ENCODE results near the gene COLEC12.

The COLEC12 gene

DNA sequence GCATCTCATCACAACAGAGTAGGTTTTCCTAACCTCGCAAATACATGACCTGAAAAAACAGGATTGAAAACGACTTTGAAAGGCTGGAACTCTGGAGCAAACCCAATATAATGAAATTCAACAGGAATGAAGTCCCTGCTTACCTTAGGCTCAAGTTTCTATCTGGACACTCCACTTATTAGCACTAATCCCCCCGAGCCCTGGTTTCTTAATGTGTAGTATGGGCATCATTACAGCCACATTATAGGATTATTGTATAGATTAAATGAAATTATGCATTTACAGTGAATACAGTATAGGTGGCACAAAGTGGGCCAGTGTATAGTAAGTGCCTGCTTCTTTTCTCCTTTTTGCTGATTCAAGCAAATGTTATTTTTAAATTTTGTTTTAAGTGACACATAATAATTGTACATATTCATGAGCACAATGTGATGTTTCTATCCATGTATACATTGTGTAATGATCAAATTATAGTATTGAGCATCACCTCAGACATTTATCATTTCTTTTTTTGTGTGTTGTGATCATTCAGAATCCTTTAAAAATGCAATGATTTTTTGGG is 118.0 kb downstream of the COLEC12 start:
- no peak for DNase-seq
- Histone ChIP-seq H3K27me3 (replicated peaks in 2 of 5; ENCODE audit: control insufficient read depth in 4 of 5, insufficient read depth in 5 of 5, low read length in 4 of 5) (peaks cover 0 to 4% (median 0%) of the 10 kb centered on the region in 5 experiments), H3K4me1 (ENCODE audit: control extremely low read depth in 1 of 4, control insufficient read depth in 4 of 4, insufficient read depth in 4 of 4, low read length in 3 of 4) (peaks cover 0 to 5% (median 2%) of the 10 kb centered on the region in 4 experiments), H3K27ac (ENCODE audit: insufficient read depth in 1 of 2, low read depth in 1 of 2, low read length in 2 of 2, poor library complexity in 1 of 2, severe bottlenecking in 2 of 2) (no peak overlapping the region), H3K4me3 (ENCODE audit: control insufficient read depth in 1 of 7, extremely low read depth in 1 of 7, insufficient read depth in 4 of 7, low read depth in 2 of 7, low read length in 6 of 7) (no peak overlapping the region), H3K36me3 (ENCODE audit: control insufficient read depth in 4 of 4, insufficient read depth in 4 of 4, low read length in 3 of 4) (no peaks in the 10 kb centered on the region), H3K9me3 (ENCODE audit: control extremely low read depth in 1 of 5, control insufficient read depth in 4 of 5, insufficient read depth in 2 of 5, low read depth in 1 of 5, low read length in 4 of 5) (peaks cover 0 to 4% (median 0%) of the 10 kb centered on the region in 5 experiments)
- POLR2A ChIA-PET = no interaction called here
- CTCF ChIA-PET = no interaction called here
- no CpG with 5 or more reads among the region's 3 CpGs for WGBS (ENCODE audit: insufficient coverage)

DNA sequence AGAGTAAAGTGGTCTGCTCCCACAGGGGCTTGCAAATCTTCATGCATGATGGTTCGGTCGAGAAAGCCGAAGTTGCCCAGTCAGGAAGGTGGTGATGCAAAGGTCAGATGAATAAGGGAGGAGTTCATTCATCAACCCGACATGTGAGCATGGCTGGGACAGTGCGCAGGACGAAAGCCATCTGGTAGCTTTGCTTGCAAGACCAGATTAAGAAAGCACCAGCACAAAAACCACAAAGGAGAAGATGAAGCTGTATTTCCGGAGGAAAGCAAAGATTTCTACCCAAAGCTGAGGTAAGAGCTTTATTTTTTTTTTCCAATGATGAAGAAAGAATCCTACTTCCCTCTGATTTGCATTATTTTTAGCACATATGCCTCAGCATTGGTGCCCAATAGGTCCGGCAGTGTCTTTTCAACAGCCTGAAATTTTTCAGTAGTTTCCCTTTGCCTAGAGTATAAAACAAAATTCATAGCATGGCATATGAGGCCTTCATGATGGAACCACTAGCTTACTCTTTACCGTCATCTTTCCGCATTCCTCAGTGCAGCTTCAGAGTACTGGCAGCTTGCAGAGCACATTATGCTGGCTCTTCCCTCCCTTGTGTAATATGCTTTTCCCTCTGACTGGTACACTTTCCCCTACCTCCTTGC is 120.7 kb downstream of the COLEC12 start:
- no peak overlapping the region for H3K4me3 ChIP-seq (ENCODE audit: control insufficient read depth in 1 of 7, extremely low read depth in 1 of 7, insufficient read depth in 4 of 7, low read depth in 2 of 7, low read length in 6 of 7)
- no peak overlapping the region for H3K27ac ChIP-seq (ENCODE audit: insufficient read depth in 1 of 2, low read depth in 1 of 2, low read length in 2 of 2, poor library complexity in 1 of 2, severe bottlenecking in 2 of 2)
- ChIA-PET CTCF (no interaction called here), POLR2A (no interaction called here)
- peaks cover 0 to 4% (median 0%) of the 10 kb centered on the region in 5 experiments for H3K27me3 ChIP-seq (replicated peaks in 2 of 5; ENCODE audit: control insufficient read depth in 4 of 5, insufficient read depth in 5 of 5, low read length in 4 of 5)
- 72% methylated on average over 9 of the region's 10 CpGs for WGBS (ENCODE audit: insufficient coverage)
- peaks cover 0 to 4% (median 0%) of the 10 kb centered on the region in 5 experiments for H3K9me3 ChIP-seq (ENCODE audit: control extremely low read depth in 1 of 5, control insufficient read depth in 4 of 5, insufficient read depth in 2 of 5, low read depth in 1 of 5, low read length in 4 of 5)
- no peaks in the 10 kb centered on the region for H3K36me3 ChIP-seq (ENCODE audit: control insufficient read depth in 4 of 4, insufficient read depth in 4 of 4, low read length in 3 of 4)
- H3K4me1 ChIP-seq (ENCODE audit: control extremely low read depth in 1 of 4, control insufficient read depth in 4 of 4, insufficient read depth in 4 of 4, low read length in 3 of 4) = peaks cover 0 to 15% (median 4%) of the 10 kb centered on the region in 4 experiments
- peak in 2 of 3 donors; percentile 46 to 49 for DNase-seq

DNA sequence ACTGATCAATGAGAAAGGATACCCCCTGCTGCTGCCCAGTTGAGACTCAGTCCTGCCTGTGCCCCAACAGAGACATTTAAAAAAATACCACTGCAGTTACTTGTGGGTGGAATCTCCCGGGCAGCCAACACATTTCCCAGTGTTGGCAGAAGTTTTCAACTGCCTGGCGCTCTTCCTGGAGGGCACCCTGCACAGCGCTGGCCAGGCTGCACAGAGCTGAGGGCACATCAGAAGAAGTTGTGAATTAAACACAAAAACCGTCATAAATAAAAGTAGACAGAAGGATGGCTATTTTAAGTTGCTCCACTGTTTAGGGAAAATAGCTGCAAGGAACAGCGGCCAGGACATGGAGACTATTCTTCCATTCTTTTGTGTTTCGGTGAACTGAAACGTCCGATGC is 122.4 kb downstream of the COLEC12 start:
- ChIA-PET POLR2A (no interaction called here), CTCF (interaction anchor here (1.8 kb wide), 1 partner anchor 33 kb away, joined by 3 read pairs; no protein-coding TSS in a partner anchor)
- 99% methylated on average over 8 of the region's 8 CpGs for WGBS (ENCODE audit: insufficient coverage)
- Histone ChIP-seq H3K4me1 (ENCODE audit: control extremely low read depth in 1 of 4, control insufficient read depth in 4 of 4, insufficient read depth in 4 of 4, low read length in 3 of 4) (peaks cover 2 to 21% (median 9%) of the 10 kb centered on the region in 4 experiments), H3K9me3 (ENCODE audit: control extremely low read depth in 1 of 5, control insufficient read depth in 4 of 5, insufficient read depth in 2 of 5, low read depth in 1 of 5, low read length in 4 of 5) (no peaks in the 10 kb centered on the region), H3K27me3 (replicated peaks in 2 of 5; ENCODE audit: control insufficient read depth in 4 of 5, insufficient read depth in 5 of 5, low read length in 4 of 5) (no peaks in the 10 kb centered on the region), H3K36me3 (ENCODE audit: control insufficient read depth in 4 of 4, insufficient read depth in 4 of 4, low read length in 3 of 4) (no peaks in the 10 kb centered on the region), H3K4me3 (ENCODE audit: control insufficient read depth in 1 of 7, extremely low read depth in 1 of 7, insufficient read depth in 4 of 7, low read depth in 2 of 7, low read length in 6 of 7) (no peak overlapping the region), H3K27ac (ENCODE audit: insufficient read depth in 1 of 2, low read depth in 1 of 2, low read length in 2 of 2, poor library complexity in 1 of 2, severe bottlenecking in 2 of 2) (no peak overlapping the region)
- no peak for DNase-seq

DNA sequence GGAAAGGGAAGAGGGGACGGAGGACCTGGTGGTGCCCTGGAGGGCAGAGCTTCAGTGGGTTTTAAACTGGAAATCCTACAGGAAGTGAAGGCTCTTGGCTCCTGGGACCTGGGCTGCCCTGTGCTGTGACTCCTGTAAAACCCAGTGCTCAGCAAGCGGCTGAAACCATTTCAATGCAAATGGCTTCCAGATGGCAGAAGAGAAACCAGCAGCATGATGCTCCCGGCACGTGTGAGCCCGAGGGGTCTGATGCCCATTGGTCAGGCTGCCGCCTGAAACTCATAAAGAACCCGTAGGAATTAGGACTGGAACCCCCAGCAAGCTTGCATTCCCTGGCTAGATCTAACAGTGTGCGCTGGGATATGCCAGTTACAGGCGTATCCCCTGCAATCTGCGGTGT is 123.4 kb downstream of the COLEC12 start:
- Histone ChIP-seq H3K4me3 (ENCODE audit: control insufficient read depth in 1 of 7, extremely low read depth in 1 of 7, insufficient read depth in 4 of 7, low read depth in 2 of 7, low read length in 6 of 7) (no peak overlapping the region), H3K27me3 (replicated peaks in 2 of 5; ENCODE audit: control insufficient read depth in 4 of 5, insufficient read depth in 5 of 5, low read length in 4 of 5) (no peaks in the 10 kb centered on the region), H3K27ac (ENCODE audit: insufficient read depth in 1 of 2, low read depth in 1 of 2, low read length in 2 of 2, poor library complexity in 1 of 2, severe bottlenecking in 2 of 2) (no peak overlapping the region), H3K9me3 (ENCODE audit: control extremely low read depth in 1 of 5, control insufficient read depth in 4 of 5, insufficient read depth in 2 of 5, low read depth in 1 of 5, low read length in 4 of 5) (no peaks in the 10 kb centered on the region), H3K36me3 (ENCODE audit: control insufficient read depth in 4 of 4, insufficient read depth in 4 of 4, low read length in 3 of 4) (no peaks in the 10 kb centered on the region), H3K4me1 (ENCODE audit: control extremely low read depth in 1 of 4, control insufficient read depth in 4 of 4, insufficient read depth in 4 of 4, low read length in 3 of 4) (peaks cover 2 to 21% (median 9%) of the 10 kb centered on the region in 4 experiments)
- no peak for DNase-seq
- 84% methylated on average over 10 of the region's 10 CpGs for WGBS (ENCODE audit: insufficient coverage)
- ChIA-PET CTCF (interaction anchor here (1.7 to 1.8 kb wide), 2 partner anchors 11 to 32 kb away, joined by 3 to 4 read pairs; no protein-coding TSS in a partner anchor), POLR2A (no interaction called here)

DNA sequence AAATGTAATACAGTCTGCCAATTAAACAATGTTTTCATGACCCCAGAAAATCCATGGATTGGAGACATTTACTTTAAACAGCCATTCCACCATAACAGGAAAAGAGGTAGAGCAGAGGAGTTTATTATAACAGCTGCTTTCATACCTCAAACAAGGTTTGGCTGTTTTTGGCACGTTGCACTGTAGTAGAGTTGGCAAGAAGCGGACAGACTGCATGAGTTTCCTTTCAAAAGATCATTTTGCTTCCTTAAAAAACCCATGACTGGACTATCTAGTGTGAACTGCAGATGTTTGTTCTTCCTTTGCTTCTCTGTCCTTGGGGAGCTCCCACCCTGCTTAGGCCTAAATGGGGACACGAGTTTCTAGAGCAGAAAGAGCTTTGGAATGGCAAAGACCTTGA is 124.2 kb downstream of the COLEC12 start:
- no peak overlapping the region for H3K27ac ChIP-seq (ENCODE audit: insufficient read depth in 1 of 2, low read depth in 1 of 2, low read length in 2 of 2, poor library complexity in 1 of 2, severe bottlenecking in 2 of 2)
- POLR2A ChIA-PET = no interaction called here
- CTCF ChIA-PET = interaction anchor here (1.7 to 1.8 kb wide), 2 partner anchors 12 to 31 kb away, joined by 3 to 4 read pairs; no protein-coding TSS in a partner anchor
- 22% methylated on average over 3 of the region's 3 CpGs for WGBS (ENCODE audit: insufficient coverage)
- peak in 2 of 3 donors; percentile 37 to 54 for DNase-seq
- no peak overlapping the region for H3K4me3 ChIP-seq (ENCODE audit: control insufficient read depth in 1 of 7, extremely low read depth in 1 of 7, insufficient read depth in 4 of 7, low read depth in 2 of 7, low read length in 6 of 7)
- peaks cover 2 to 21% (median 9%) of the 10 kb centered on the region in 4 experiments for H3K4me1 ChIP-seq (ENCODE audit: control extremely low read depth in 1 of 4, control insufficient read depth in 4 of 4, insufficient read depth in 4 of 4, low read length in 3 of 4)
- H3K27me3 ChIP-seq (replicated peaks in 2 of 5; ENCODE audit: control insufficient read depth in 4 of 5, insufficient read depth in 5 of 5, low read length in 4 of 5) = no peaks in the 10 kb centered on the region
- no peaks in the 10 kb centered on the region for H3K36me3 ChIP-seq (ENCODE audit: control insufficient read depth in 4 of 4, insufficient read depth in 4 of 4, low read length in 3 of 4)
- H3K9me3 ChIP-seq (ENCODE audit: control extremely low read depth in 1 of 5, control insufficient read depth in 4 of 5, insufficient read depth in 2 of 5, low read depth in 1 of 5, low read length in 4 of 5) = no peaks in the 10 kb centered on the region

DNA sequence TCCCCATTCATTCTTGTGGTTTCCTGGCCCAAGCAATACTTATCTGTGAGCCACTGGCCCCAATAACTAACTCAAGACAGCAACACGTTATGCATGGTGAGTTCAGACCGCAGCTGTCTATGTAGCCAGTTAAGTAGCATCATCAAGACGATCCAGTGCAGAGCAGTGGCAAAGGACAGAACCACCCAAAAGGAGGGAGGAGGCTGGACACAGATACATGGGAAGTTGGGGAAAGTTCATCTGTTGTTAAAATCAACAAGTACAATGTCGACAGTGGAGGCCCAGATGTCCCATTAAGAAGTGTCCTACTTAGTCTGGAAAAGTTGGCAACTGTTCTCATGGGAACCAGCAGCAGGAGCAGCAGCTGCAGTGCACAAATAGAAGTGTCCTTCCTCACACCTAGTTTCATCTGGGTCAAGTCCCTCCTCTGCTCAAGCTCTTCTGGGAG is 125.8 kb downstream of the COLEC12 start:
- WGBS (ENCODE audit: insufficient coverage) = 89% methylated on average over 1 of the region's 4 CpGs

DNA sequence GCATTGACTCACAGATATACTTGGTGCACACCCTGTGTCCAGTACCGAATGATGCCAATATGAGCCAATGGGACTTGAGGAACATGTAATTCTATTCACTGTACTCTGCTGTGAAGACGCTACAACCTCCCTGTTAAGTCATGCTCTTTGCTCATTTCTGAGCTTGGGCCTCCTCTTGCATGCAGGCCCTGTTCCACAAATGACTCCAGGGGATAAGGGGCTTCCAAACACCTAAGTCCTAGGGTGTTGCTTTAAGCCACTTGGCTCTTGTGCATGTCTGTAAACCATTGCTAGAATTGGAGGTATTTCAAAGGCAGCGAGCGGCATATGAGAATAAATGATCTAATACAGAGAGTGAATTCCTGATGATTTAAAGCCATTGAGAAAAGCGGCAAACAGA is 126.7 kb downstream of the COLEC12 start:
- Histone ChIP-seq H3K27ac (ENCODE audit: insufficient read depth in 1 of 2, low read depth in 1 of 2, low read length in 2 of 2, poor library complexity in 1 of 2, severe bottlenecking in 2 of 2) (no peak overlapping the region), H3K9me3 (ENCODE audit: control extremely low read depth in 1 of 5, control insufficient read depth in 4 of 5, insufficient read depth in 2 of 5, low read depth in 1 of 5, low read length in 4 of 5) (no peaks in the 10 kb centered on the region), H3K4me3 (ENCODE audit: control insufficient read depth in 1 of 7, extremely low read depth in 1 of 7, insufficient read depth in 4 of 7, low read depth in 2 of 7, low read length in 6 of 7) (no peak overlapping the region), H3K27me3 (replicated peaks in 2 of 5; ENCODE audit: control insufficient read depth in 4 of 5, insufficient read depth in 5 of 5, low read length in 4 of 5) (no peaks in the 10 kb centered on the region), H3K4me1 (ENCODE audit: control extremely low read depth in 1 of 4, control insufficient read depth in 4 of 4, insufficient read depth in 4 of 4, low read length in 3 of 4) (peaks cover 2 to 21% (median 4%) of the 10 kb centered on the region in 4 experiments), H3K36me3 (ENCODE audit: control insufficient read depth in 4 of 4, insufficient read depth in 4 of 4, low read length in 3 of 4) (no peaks in the 10 kb centered on the region)
- no peak for DNase-seq
- 100% methylated on average over 2 of the region's 5 CpGs for WGBS (ENCODE audit: insufficient coverage)
- ChIA-PET POLR2A (no interaction called here), CTCF (no interaction called here)

More for the DNA sequence above, 125.8 kb downstream of the COLEC12 start:
- H3K36me3 ChIP-seq (ENCODE audit: control insufficient read depth in 4 of 4, insufficient read depth in 4 of 4, low read length in 3 of 4) = no peaks in the 10 kb centered on the region
- no peaks in the 10 kb centered on the region for H3K9me3 ChIP-seq (ENCODE audit: control extremely low read depth in 1 of 5, control insufficient read depth in 4 of 5, insufficient read depth in 2 of 5, low read depth in 1 of 5, low read length in 4 of 5)
- CTCF ChIA-PET = interaction anchor here (0.8 to 1.2 kb wide), 2 partner anchors 15 to 33 kb away, joined by 3 to 4 read pairs; no protein-coding TSS in a partner anchor
- H3K4me3 ChIP-seq (ENCODE audit: control insufficient read depth in 1 of 7, extremely low read depth in 1 of 7, insufficient read depth in 4 of 7, low read depth in 2 of 7, low read length in 6 of 7) = no peak overlapping the region
- H3K27me3 ChIP-seq (replicated peaks in 2 of 5; ENCODE audit: control insufficient read depth in 4 of 5, insufficient read depth in 5 of 5, low read length in 4 of 5) = no peaks in the 10 kb centered on the region
- no peak overlapping the region for H3K27ac ChIP-seq (ENCODE audit: insufficient read depth in 1 of 2, low read depth in 1 of 2, low read length in 2 of 2, poor library complexity in 1 of 2, severe bottlenecking in 2 of 2)
- DNase-seq = peak in 2 of 3 donors; percentile 68 to 81
- H3K4me1 ChIP-seq (ENCODE audit: control extremely low read depth in 1 of 4, control insufficient read depth in 4 of 4, insufficient read depth in 4 of 4, low read length in 3 of 4) = peaks cover 2 to 21% (median 9%) of the 10 kb centered on the region in 4 experiments
- POLR2A ChIA-PET = no interaction called here

All from common myeloid progenitor, CD34-positive (primary cell).